ENCODE data around the gene WNT5A. TPM values are rescaled to one million over a fixed set of nuclear protein-coding genes. Genes with fewer than 3 reads are reported as not detected.

Gene WNT5A
- polyA plus RNA-seq, 1 experiment = 203 TPM

DNA sequence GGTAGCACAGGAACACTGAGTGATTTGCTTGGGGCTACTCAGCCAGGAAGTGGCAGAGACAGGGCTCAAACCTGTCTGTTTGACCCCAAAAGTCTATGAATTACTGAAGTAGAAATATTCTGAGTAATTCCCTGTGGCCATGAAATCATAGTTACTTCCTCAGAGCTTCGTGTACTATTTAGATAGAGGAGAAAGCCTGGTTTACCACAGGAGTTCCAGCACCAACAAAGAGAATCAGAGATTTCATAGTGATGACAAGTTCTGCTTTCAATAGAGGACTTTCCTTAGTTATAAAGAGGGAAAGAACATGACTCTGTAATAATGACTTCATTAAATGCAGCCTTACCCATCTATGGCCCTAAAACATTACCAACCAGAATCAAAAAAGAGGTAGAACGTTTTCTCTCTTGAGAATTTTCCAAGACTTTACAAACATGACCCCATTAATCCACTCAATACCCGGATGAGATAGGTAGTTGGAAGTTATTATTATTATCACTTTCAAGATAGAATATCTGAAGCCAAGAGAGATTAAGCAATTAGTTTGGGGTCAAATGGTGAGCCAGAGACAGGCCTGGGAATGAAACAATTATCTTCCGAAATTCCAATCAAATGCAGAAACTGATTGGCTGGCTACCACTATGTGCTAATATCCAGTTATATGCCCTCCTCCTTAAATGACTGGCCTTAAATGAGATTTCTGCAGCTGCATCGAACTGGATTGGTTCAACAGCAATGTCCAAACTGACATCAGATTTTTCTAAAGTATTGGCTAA lies 13.6 kb upstream of the WNT5A start:
- Histone ChIP-seq H3K27me3 (ENCODE audit: control insufficient read depth, insufficient read depth, low read length) (no peaks in the 10 kb centered on the region), H3K27ac (ENCODE audit: low read depth, low read length) (no peak overlapping the region), H3K4me3 (ENCODE audit: low read depth, low read length) (no peak overlapping the region), H3K9me3 (ENCODE audit: control insufficient read depth, insufficient read depth, low read length) (no peaks in the 10 kb centered on the region)
- DNase-seq (ENCODE audit: low read depth, low spot score) = no peak
- CTCF ChIA-PET = interaction anchor here (0.6 to 1.0 kb wide), 2 partner anchors 16 to 47 kb away, joined by 3 to 7 read pairs; no protein-coding TSS in a partner anchor
- TF ChIP-seq, protein P1, sequence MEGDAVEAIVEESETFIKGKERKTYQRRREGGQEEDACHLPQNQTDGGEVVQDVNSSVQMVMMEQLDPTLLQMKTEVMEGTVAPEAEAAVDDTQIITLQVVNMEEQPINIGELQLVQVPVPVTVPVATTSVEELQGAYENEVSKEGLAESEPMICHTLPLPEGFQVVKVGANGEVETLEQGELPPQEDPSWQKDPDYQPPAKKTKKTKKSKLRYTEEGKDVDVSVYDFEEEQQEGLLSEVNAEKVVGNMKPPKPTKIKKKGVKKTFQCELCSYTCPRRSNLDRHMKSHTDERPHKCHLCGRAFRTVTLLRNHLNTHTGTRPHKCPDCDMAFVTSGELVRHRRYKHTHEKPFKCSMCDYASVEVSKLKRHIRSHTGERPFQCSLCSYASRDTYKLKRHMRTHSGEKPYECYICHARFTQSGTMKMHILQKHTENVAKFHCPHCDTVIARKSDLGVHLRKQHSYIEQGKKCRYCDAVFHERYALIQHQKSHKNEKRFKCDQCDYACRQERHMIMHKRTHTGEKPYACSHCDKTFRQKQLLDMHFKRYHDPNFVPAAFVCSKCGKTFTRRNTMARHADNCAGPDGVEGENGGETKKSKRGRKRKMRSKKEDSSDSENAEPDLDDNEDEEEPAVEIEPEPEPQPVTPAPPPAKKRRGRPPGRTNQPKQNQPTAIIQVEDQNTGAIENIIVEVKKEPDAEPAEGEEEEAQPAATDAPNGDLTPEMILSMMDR (IDR thresholded peaks at IDR 0.05; ENCODE audit: low read depth, low read length) = no peak
- POLR2A ChIA-PET = interaction anchor here (0.6 kb wide), 1 partner anchor 503 kb away, joined by 5 read pairs; no protein-coding TSS in a partner anchor

DNA sequence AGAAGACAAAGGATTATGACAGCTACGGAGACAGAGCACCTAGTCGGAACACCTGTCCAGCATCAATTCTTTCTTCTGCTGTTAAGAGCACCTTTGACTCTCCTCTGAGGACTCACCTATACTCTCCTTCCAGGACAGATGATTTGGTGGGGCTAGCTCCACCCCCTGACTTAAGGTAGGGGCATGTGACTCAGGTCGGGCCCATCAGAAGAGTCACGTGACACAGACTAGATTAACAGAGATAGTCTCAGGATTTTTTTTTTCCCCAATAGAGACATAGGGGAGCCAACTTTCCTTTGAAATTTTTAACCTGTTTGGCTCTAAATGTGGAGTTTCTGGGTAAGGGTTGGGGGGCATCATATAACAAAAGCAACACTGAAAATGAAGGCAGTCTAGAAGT lies 11.4 kb upstream of the WNT5A start:
- no peak for DNase-seq (ENCODE audit: low read depth, low spot score)
- Histone ChIP-seq H3K4me3 (ENCODE audit: low read depth, low read length) (no peak overlapping the region), H3K27ac (ENCODE audit: low read depth, low read length) (no peak overlapping the region), H3K27me3 (ENCODE audit: control insufficient read depth, insufficient read depth, low read length) (no peaks in the 10 kb centered on the region), H3K9me3 (ENCODE audit: control insufficient read depth, insufficient read depth, low read length) (no peaks in the 10 kb centered on the region)
- POLR2A ChIA-PET = no interaction called here
- CTCF ChIA-PET = no interaction called here
- TF ChIP-seq, protein P1 (IDR thresholded peaks at IDR 0.05; ENCODE audit: low read depth, low read length) = no peak

DNA sequence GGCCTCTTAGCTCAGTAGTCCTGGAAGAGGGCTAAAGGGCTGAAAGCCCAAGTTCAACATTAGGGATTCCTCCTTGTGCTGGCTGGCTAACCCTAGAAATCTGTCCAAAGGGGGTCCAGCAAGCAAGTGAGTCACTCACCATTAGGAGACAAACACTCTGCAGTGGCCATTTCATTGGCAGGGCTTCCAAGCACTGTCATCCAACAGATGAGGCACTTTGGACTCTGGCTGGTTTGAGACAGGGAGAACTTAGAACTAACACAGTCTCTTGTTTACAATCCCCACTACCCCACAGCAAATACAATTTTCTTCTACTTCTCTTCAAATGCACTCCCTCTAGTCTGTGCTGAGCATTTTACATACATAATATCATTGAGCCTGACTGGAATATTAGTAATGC lies 10.1 kb upstream of the WNT5A start:
- POLR2A ChIA-PET = no interaction called here

DNA sequence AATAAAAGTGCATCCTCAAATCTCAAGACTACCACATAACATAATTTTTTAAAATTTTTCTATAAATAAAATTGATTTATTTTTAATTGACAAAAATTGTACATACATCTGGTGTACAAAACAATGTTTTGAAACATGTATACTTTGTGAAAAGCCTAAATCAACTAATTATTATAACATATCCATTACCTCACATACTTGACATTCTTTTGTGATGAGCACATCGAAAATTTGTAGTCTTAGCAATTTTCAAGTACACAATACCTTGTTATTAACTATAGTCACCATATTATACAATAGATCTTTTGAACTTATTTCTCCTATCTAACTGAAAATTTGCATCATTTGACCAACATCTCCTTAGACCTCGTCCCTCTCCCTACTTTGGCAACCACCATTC lies 7.9 kb upstream of the WNT5A start:
- POLR2A ChIA-PET = no interaction called here
- CTCF ChIA-PET = interaction anchor here (0.6 kb wide), 1 partner anchor 246 kb away, joined by 3 read pairs; no protein-coding TSS in a partner anchor
- no peak overlapping the region for H3K27ac ChIP-seq (ENCODE audit: low read depth, low read length)
- TF ChIP-seq, protein P1 (IDR thresholded peaks at IDR 0.05; ENCODE audit: low read depth, low read length) = no peak
- no peaks in the 10 kb centered on the region for H3K27me3 ChIP-seq (ENCODE audit: control insufficient read depth, insufficient read depth, low read length)
- no peak for DNase-seq (ENCODE audit: low read depth, low spot score)
- H3K9me3 ChIP-seq (ENCODE audit: control insufficient read depth, insufficient read depth, low read length) = no peaks in the 10 kb centered on the region
- H3K4me3 ChIP-seq (ENCODE audit: low read depth, low read length) = no peak overlapping the region

More for the DNA sequence above, 10.1 kb upstream of the WNT5A start:
- TF ChIP-seq, protein P1 (IDR thresholded peaks at IDR 0.05; ENCODE audit: low read depth, low read length) = no peak
- Histone ChIP-seq H3K9me3 (ENCODE audit: control insufficient read depth, insufficient read depth, low read length) (no peaks in the 10 kb centered on the region), H3K27ac (ENCODE audit: low read depth, low read length) (no peak overlapping the region), H3K27me3 (ENCODE audit: control insufficient read depth, insufficient read depth, low read length) (no peaks in the 10 kb centered on the region), H3K4me3 (ENCODE audit: low read depth, low read length) (no peak overlapping the region)
- no peak for DNase-seq (ENCODE audit: low read depth, low spot score)
- CTCF ChIA-PET = no interaction called here

GRCh38 chr3:55492976-55493375 lies 5.9 kb upstream of the WNT5A start:
- no peaks in the 10 kb centered on the region for H3K9me3 ChIP-seq (ENCODE audit: control insufficient read depth, insufficient read depth, low read length)
- no peak overlapping the region for H3K4me3 ChIP-seq (ENCODE audit: low read depth, low read length)
- CTCF ChIA-PET = interaction anchor here (0.6 to 1.9 kb wide), 3 partner anchors 8 to 254 kb away, joined by 3 to 4 read pairs (median 3); no protein-coding TSS in a partner anchor
- no peak overlapping the region for H3K27ac ChIP-seq (ENCODE audit: low read depth, low read length)
- DNase-seq (ENCODE audit: low read depth, low spot score) = no peak
- POLR2A ChIA-PET = no interaction called here
- TF ChIP-seq, protein P1 (IDR thresholded peaks at IDR 0.05; ENCODE audit: low read depth, low read length) = no peak
- H3K27me3 ChIP-seq (ENCODE audit: control insufficient read depth, insufficient read depth, low read length) = no peaks in the 10 kb centered on the region

All from AG04450 (cell line).